Osteocyte (in vitro differentiated cells): Measurements from ENCODE around the gene EVC. TPM values are rescaled to one million over a fixed set of nuclear protein-coding genes. Genes with fewer than 3 reads are reported as not detected.

Experiments
- DNase-seq: peaks from one replicate; pipeline ENCODE4 v3.0.0; 2021; ENCODE audit warnings: mixed read lengths; ENCODE audit not compliant: unreplicated experiment; ENCODE audit errors: extremely low spot score
- H3K27ac Mint-ChIP-seq: one replicate; pipeline ENCODE4 v1.8.0; 2021; ENCODE audit warnings: mild to moderate bottlenecking, mixed read lengths; ENCODE audit not compliant: unreplicated experiment
- H3K27me3 Mint-ChIP-seq: one replicate; pipeline ENCODE4 v1.8.0; 2021; ENCODE audit warnings: mixed read lengths; ENCODE audit not compliant: unreplicated experiment
- H3K36me3 Mint-ChIP-seq: one replicate; pipeline ENCODE4 v1.8.0; 2021; ENCODE audit warnings: mixed read lengths; ENCODE audit not compliant: unreplicated experiment
- H3K4me1 Mint-ChIP-seq: one replicate; pipeline ENCODE4 v1.8.0; 2021; ENCODE audit warnings: mixed read lengths; ENCODE audit not compliant: unreplicated experiment
- H3K4me3 Mint-ChIP-seq: one replicate; pipeline ENCODE4 v1.8.0; 2021; ENCODE audit warnings: mild to moderate bottlenecking, moderate library complexity, mixed read lengths; ENCODE audit not compliant: unreplicated experiment
- H3K9me3 Mint-ChIP-seq: one replicate; pipeline ENCODE4 v1.8.0; 2021; ENCODE audit warnings: mixed read lengths; ENCODE audit not compliant: unreplicated experiment
- CTCF ChIP-seq: fragments of 200-600 bp; sonication (generic); IDR thresholded peaks from 2 replicates; pipeline ENCODE4 v1.5.0; 2021; ENCODE audit warnings: antibody characterized with exemption, mild to moderate bottlenecking, moderate library complexity
- total RNA-seq: library from RNA; stranded (reverse); gene quantifications from 2 replicates; pipeline ENCODE4 v1.2.1, GENCODE V29; 2021

Gene EVC
- total RNA-seq, 1 donor from 2014 or later = 41.6 TPM

- peak; percentile 54 for DNase-seq
- Mint-ChIP-seq H3K9me3 (no peaks in the 10 kb centered on the region), H3K27ac (no peak overlapping the region), H3K4me1 (peaks cover 3% of the 10 kb centered on the region), H3K36me3 (peaks cover 34% of the 10 kb centered on the region), H3K27me3 (no peaks in the 10 kb centered on the region), H3K4me3 (no peak overlapping the region)
- no peak for TF ChIP-seq CTCF
These were observed 78.1 kb downstream of the EVC start for GRCh38 chr4:5789141-5789540.

- DNase-seq = no peak
- no peak overlapping the region for H3K27ac Mint-ChIP-seq
- no peaks in the 10 kb centered on the region for H3K9me3 Mint-ChIP-seq
- no peaks in the 10 kb centered on the region for H3K27me3 Mint-ChIP-seq
- TF ChIP-seq CTCF = no peak
- no peak overlapping the region for H3K4me3 Mint-ChIP-seq
- peaks cover 32% of the 10 kb centered on the region for H3K36me3 Mint-ChIP-seq
- H3K4me1 Mint-ChIP-seq = peaks cover 3% of the 10 kb centered on the region
These were observed 79.5 kb downstream of the EVC start for GRCh38 chr4:5790546-5790857.

GRCh38 chr4:5791654-5792053 is 80.7 kb downstream of the EVC start:
- no peak for TF ChIP-seq CTCF
- Mint-ChIP-seq H3K27me3 (no peaks in the 10 kb centered on the region), H3K27ac (no peak overlapping the region), H3K36me3 (peaks cover 39% of the 10 kb centered on the region), H3K9me3 (no peaks in the 10 kb centered on the region), H3K4me3 (no peak overlapping the region), H3K4me1 (no peaks in the 10 kb centered on the region)
- DNase-seq = no peak

GRCh38 chr4:5793514-5793913 is 82.5 kb downstream of the EVC start:
- peaks cover 31% of the 10 kb centered on the region for H3K36me3 Mint-ChIP-seq
- H3K4me3 Mint-ChIP-seq = no peak overlapping the region
- TF ChIP-seq CTCF = no peak
- H3K27me3 Mint-ChIP-seq = no peaks in the 10 kb centered on the region
- H3K4me1 Mint-ChIP-seq = no peaks in the 10 kb centered on the region
- DNase-seq = no peak
- H3K9me3 Mint-ChIP-seq = no peaks in the 10 kb centered on the region
- no peak overlapping the region for H3K27ac Mint-ChIP-seq

GRCh38 chr4:5795580-5795979 is 84.6 kb downstream of the EVC start:
- no peak for TF ChIP-seq CTCF
- H3K4me1 Mint-ChIP-seq = no peaks in the 10 kb centered on the region
- DNase-seq = no peak
- peaks cover 34% of the 10 kb centered on the region for H3K36me3 Mint-ChIP-seq
- H3K4me3 Mint-ChIP-seq = no peak overlapping the region
- H3K9me3 Mint-ChIP-seq = no peaks in the 10 kb centered on the region
- H3K27me3 Mint-ChIP-seq = no peaks in the 10 kb centered on the region
- H3K27ac Mint-ChIP-seq = no peak overlapping the region
